Hepatocyte (in vitro differentiated cells): Measurements from ENCODE around the gene TPSB2. TPM values are rescaled to one million over a fixed set of nuclear protein-coding genes. Genes with fewer than 3 reads are reported as not detected.

Source experiments
- DNase-seq: peaks from one replicate; pipeline ENCODE4 v3.0.0-alpha.2; 2016; ENCODE audit warnings: low spot score
- H2AFZ ChIP-seq: fragments of 200-600 bp; sonication (generic); 2 replicates; pipeline ENCODE4 v1.6.0; 2016; ENCODE audit warnings: antibody characterized with exemption, mild to moderate bottlenecking
- H3K27ac ChIP-seq: fragments of 200-600 bp; sonication (generic); 2 replicates; pipeline ENCODE4 v1.5.1; 2016; ENCODE audit warnings: mild to moderate bottlenecking
- H3K27me3 ChIP-seq: fragments of 200-600 bp; sonication (generic); 2 replicates; pipeline ENCODE4 v1.6.1; 2016
- H3K36me3 ChIP-seq: fragments of 200-600 bp; sonication (generic); replicated peaks from 2 replicates; pipeline ENCODE4 v1.5.1; 2016; ENCODE audit warnings: low read depth; ENCODE audit not compliant: insufficient read depth
- H3K4me1 ChIP-seq: fragments of 200-600 bp; sonication (generic); 2 replicates; pipeline ENCODE4 v1.5.1; 2016; ENCODE audit warnings: mild to moderate bottlenecking, moderate library complexity; ENCODE audit not compliant: insufficient read depth
- H3K4me2 ChIP-seq: fragments of 200-600 bp; sonication (generic); 2 replicates; pipeline ENCODE4 v1.6.0; 2016
- H3K4me3 ChIP-seq: fragments of 200-600 bp; sonication (generic); 2 replicates; pipeline ENCODE4 v1.5.1; 2016; ENCODE audit warnings: mild to moderate bottlenecking
- H3K79me2 ChIP-seq: fragments of 200-600 bp; sonication (generic); 2 replicates; pipeline ENCODE4 v1.6.0; 2017; ENCODE audit warnings: mild to moderate bottlenecking
- H3K9me2 ChIP-seq: fragments of 200-600 bp; sonication (generic); replicated peaks from 2 replicates; pipeline ENCODE4 v1.6.0; 2017; ENCODE audit warnings: mild to moderate bottlenecking; ENCODE audit not compliant: insufficient read depth
- H3K9me3 ChIP-seq: fragments of 200-600 bp; sonication (generic); 2 replicates; pipeline ENCODE4 v1.5.1; 2016; ENCODE audit warnings: low read depth, mild to moderate bottlenecking
- H4K20me1 ChIP-seq: fragments of 200-600 bp; sonication (generic); 2 replicates; pipeline ENCODE4 v1.6.0; 2016; ENCODE audit warnings: mild to moderate bottlenecking; ENCODE audit not compliant: insufficient read depth, poor library complexity, severe bottlenecking
- EZH2 ChIP-seq: fragments of 200-600 bp; sonication (generic); IDR thresholded peaks from 2 replicates; pipeline ENCODE4 v1.6.1; 2016; ENCODE audit warnings: antibody characterized with exemption, mild to moderate bottlenecking, borderline replicate concordance
- EZH2phosphoT487 ChIP-seq: fragments of 200-600 bp; sonication (generic); IDR thresholded peaks from one replicate; pipeline ENCODE4 v1.6.1; 2018; ENCODE audit warnings: antibody characterized with exemption, mild to moderate bottlenecking, low read depth, moderate library complexity; ENCODE audit not compliant: unreplicated experiment, severe bottlenecking
- WGBS: methylation state at CpG from one replicate; pipeline ENCODE4 v1.1.6; 2016; ENCODE audit warnings: low lambda C conversion rate; ENCODE audit errors: missing lambda C conversion rate; 5-methylcytosine and 5-hydroxymethylcytosine counted together
- polyA plus RNA-seq: library from polyadenylated mRNA; unstranded; fragments of >200 nt; fragmentation: Nextera tagmentation; extraction: Ambion mirVana; gene quantifications from 2 replicates; pipeline ENCODE4 v1.2.1, GENCODE V29; 2016
- total RNA-seq: library from RNA; depleted of rRNA; stranded (reverse); fragments of >200 nt; gene quantifications from 2 replicates; pipeline ENCODE4 v1.2.3, GENCODE V29; 2014
- TF ChIP-seq, protein P1 (sequence below): fragments of 200-600 bp; sonication (generic); IDR thresholded peaks from 2 replicates; pipeline ENCODE4 v1.5.1; 2016; ENCODE audit warnings: antibody characterized with exemption, mild to moderate bottlenecking; ENCODE audit not compliant: poor library complexity

TPSB2 gene
- total and polyA plus RNA-seq, 2 experiments from 2014 or later, result not detected

DNA sequence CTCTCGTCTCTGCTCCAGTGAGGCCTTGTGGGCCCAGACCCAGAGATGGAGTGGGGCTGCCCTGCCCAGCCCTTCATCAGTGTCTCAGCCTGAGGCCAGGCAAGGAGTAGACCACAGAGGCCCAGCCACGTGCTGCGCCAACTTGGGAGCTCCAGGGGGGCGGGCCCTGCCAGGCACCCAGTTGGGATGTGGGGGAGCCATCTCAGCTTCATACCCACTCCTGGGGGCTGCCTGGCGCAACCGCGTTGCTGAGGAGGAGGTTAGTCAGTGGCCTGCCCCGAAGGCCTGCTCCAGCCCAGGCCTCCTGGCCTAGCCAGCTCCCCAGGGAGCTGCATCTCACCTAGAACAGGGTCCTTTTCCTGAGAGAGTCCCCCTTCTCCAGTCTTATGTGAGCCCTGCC lies 16.8 kb downstream of the TPSB2 start:
- Histone ChIP-seq H3K4me2 (no peak overlapping the region), H3K36me3 (no peaks in the 10 kb centered on the region), H3K9me2 (no peaks in the 10 kb centered on the region), H3K4me1 (no peaks in the 10 kb centered on the region), H3K9me3 (no peaks in the 10 kb centered on the region), H3K27me3 (no peaks in the 10 kb centered on the region), H4K20me1 (no peaks in the 10 kb centered on the region), H3K27ac (no peak overlapping the region), H3K79me2 (no peaks in the 10 kb centered on the region), H2AFZ (no peak overlapping the region), H3K4me3 (no peak overlapping the region)
- WGBS, result 85% methylated on average over 8 of the region's 8 CpGs
- no peak for TF ChIP-seq EZH2
- TF ChIP-seq EZH2phosphoT487, result no peak
- TF ChIP-seq, protein P1, sequence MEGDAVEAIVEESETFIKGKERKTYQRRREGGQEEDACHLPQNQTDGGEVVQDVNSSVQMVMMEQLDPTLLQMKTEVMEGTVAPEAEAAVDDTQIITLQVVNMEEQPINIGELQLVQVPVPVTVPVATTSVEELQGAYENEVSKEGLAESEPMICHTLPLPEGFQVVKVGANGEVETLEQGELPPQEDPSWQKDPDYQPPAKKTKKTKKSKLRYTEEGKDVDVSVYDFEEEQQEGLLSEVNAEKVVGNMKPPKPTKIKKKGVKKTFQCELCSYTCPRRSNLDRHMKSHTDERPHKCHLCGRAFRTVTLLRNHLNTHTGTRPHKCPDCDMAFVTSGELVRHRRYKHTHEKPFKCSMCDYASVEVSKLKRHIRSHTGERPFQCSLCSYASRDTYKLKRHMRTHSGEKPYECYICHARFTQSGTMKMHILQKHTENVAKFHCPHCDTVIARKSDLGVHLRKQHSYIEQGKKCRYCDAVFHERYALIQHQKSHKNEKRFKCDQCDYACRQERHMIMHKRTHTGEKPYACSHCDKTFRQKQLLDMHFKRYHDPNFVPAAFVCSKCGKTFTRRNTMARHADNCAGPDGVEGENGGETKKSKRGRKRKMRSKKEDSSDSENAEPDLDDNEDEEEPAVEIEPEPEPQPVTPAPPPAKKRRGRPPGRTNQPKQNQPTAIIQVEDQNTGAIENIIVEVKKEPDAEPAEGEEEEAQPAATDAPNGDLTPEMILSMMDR, result no peak
- no peak for DNase-seq

DNA sequence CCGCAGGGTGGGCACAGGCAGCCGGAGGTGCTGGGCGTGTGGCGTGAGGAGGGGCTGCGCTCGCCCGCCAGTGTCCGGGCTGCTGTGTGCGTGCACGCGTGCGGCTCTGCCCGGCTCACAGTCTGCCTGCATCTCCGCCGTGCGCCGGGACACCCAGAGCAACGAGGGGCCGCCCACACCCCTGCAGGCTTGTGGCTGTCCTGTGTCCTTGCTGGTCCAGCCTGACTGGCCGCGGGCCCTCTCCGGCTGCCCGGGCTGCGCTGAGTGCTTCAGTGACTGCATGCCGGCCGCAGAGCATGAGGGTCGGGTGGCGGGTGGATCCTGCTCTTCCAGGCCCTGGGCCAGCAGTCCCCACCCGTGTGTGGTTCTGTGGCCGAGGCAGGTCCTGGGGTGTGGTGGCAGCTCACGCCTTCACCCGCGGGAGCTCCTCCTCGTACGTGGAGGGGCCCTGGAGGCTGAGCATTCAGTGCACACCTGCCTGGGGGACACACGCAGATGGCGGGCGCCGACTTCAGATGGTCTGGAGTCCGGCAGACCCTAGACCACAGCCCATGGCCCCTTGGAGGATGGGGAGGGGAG lies 17.3 kb downstream of the TPSB2 start:
- DNase-seq, result no peak
- Histone ChIP-seq H3K27ac (no peak overlapping the region), H3K27me3 (no peaks in the 10 kb centered on the region), H3K4me2 (no peak overlapping the region), H3K4me1 (no peaks in the 10 kb centered on the region), H3K9me2 (no peaks in the 10 kb centered on the region), H3K9me3 (no peaks in the 10 kb centered on the region), H2AFZ (no peak overlapping the region), H3K79me2 (no peaks in the 10 kb centered on the region), H4K20me1 (no peaks in the 10 kb centered on the region), H3K36me3 (no peaks in the 10 kb centered on the region), H3K4me3 (no peak overlapping the region)
- TF ChIP-seq, protein P1, result no peak
- TF ChIP-seq EZH2phosphoT487 (no peak), EZH2 (no peak)
- WGBS, result 97% methylated on average over 39 of the region's 40 CpGs

DNA sequence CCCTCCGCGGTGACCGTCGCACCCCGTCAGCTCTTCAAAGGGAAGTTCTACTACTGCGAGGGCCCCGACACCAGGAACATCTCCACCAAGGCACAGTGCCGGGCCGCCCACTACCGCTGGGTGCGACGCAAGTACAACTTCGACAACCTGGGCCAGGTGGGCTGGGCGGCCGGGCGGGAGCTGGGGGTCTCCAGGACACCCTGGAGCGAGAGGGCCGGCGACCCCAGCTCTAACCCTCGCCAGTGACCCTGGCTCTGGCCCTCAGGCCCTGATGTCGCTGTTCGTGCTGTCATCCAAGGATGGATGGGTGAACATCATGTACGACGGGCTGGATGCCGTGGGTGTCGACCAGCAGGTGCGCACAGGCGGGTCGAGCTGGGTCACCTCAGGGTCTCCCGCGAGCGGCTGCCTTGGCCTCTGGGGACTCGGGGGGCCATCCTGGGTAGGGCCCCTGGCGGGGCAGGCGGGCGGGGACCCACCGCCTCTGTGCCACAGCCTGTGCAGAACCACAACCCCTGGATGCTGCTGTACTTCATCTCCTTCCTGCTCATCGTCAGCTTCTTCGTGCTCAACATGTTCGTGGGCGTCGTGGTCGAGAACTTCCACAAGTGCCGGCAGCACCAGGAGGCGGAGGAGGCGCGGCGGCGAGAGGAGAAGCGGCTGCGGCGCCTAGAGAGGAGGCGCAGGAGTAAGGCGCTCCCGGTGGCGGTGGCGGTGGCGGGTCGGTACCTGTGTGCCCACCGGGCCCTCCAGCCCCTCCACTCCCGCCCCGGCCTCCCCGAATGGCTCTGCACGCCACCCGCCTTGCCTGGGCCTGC lies 18.3 kb downstream of the TPSB2 start:
- H3K9me2 ChIP-seq, result no peaks in the 10 kb centered on the region
- H4K20me1 ChIP-seq, result no peaks in the 10 kb centered on the region
- no peak overlapping the region for H3K4me3 ChIP-seq
- H2AFZ ChIP-seq, result no peak overlapping the region
- 97% methylated on average over 35 of the region's 65 CpGs for WGBS
- H3K27ac ChIP-seq, result no peak overlapping the region
- no peaks in the 10 kb centered on the region for H3K36me3 ChIP-seq
- no peak for DNase-seq
- H3K79me2 ChIP-seq, result no peaks in the 10 kb centered on the region
- H3K4me1 ChIP-seq, result no peaks in the 10 kb centered on the region
- H3K4me2 ChIP-seq, result no peak overlapping the region
- no peaks in the 10 kb centered on the region for H3K9me3 ChIP-seq
- no peak for TF ChIP-seq EZH2
- no peak for TF ChIP-seq EZH2phosphoT487
- TF ChIP-seq, protein P1, result no peak
- no peaks in the 10 kb centered on the region for H3K27me3 ChIP-seq
